Peyer's patch (tissue), 4 donors: ENCODE measurements around the gene ZNF491.

Experiments used
- CTCF ChIP-seq, 6 experiments: fragments of 450-650 bp in 4 of 6; fragments of 200-600 bp in 2 of 6; sonication (generic) in 1 of 6; IDR thresholded peaks; one replicate each; pipeline ENCODE4 v1.5.1; 2017 to 2019; ENCODE audit warnings: antibody characterized with exemption in 6 of 6, mild to moderate bottlenecking in 3 of 6, moderate library complexity in 1 of 6
- POLR2A ChIP-seq, 2 donors: fragments of 450-650 bp; IDR thresholded peaks; one replicate each; pipeline ENCODE4 v1.5.1; 2017; ENCODE audit warnings: antibody characterized with exemption in 2 of 2, mild to moderate bottlenecking in 2 of 2, moderate library complexity in 2 of 2

- TF ChIP-seq CTCF (IDR thresholded peaks at IDR 0.05) = no peak
- TF ChIP-seq POLR2A (IDR thresholded peaks at IDR 0.05) = no peak
These were observed 14.6 kb upstream of the ZNF491 start for GRCh38 chr19:11783767-11784166.
